SK-N-SH treated with all-trans-retinoic acid at 6 μM for 48 hours (cell line): ENCODE results near the gene GHRHR.

Experiments
- ATAC-seq: fragments of 200-7000 bp; cut with Tn5 transposase; 3 replicates; pipeline ENCODE4 v1.9.1; 2020; ENCODE audit warnings: mild to moderate bottlenecking, moderate library complexity
- ARNTL ChIP-seq: fragments of 450-650 bp; formaldehyde crosslinking; IDR thresholded peaks from 2 replicates; pipeline ENCODE4 v1.5.0; 2020; ENCODE audit warnings: low read depth, mild to moderate bottlenecking, moderate library complexity, borderline replicate concordance
- BACH2 ChIP-seq: fragments of 250-450 bp; sonication (Bioruptor Pico); IDR thresholded peaks from 2 replicates; pipeline ENCODE4 v1.9.0; 2021; ENCODE audit warnings: mild to moderate bottlenecking, borderline replicate concordance
- CREB5 ChIP-seq: fragments of 250-450 bp; sonication (Bioruptor Pico); IDR thresholded peaks from 2 replicates; pipeline ENCODE4 v1.5.1; 2020; ENCODE audit warnings: low read depth, mild to moderate bottlenecking, moderate library complexity
- CSDC2 ChIP-seq: fragments of 250-450 bp; sonication (Bioruptor Pico); IDR thresholded peaks from 2 replicates; pipeline ENCODE4 v1.5.0; 2020; ENCODE audit warnings: mild to moderate bottlenecking, moderate library complexity
- ESRRG ChIP-seq: fragments of 250-450 bp; sonication (Bioruptor Pico); IDR thresholded peaks from 2 replicates; pipeline ENCODE4 v1.6.1; 2021; ENCODE audit warnings: mild to moderate bottlenecking
- GLIS3 ChIP-seq: fragments of 250-450 bp; sonication (Bioruptor Pico); IDR thresholded peaks from 2 replicates; pipeline ENCODE4 v1.5.0; 2020; ENCODE audit warnings: mild to moderate bottlenecking, moderate library complexity
- ISL1 ChIP-seq: fragments of 250-450 bp; sonication (Bioruptor Pico); IDR thresholded peaks from 2 replicates; pipeline ENCODE4 v2.1.2; 2022; ENCODE audit warnings: mild to moderate bottlenecking, moderate library complexity
- OSR1 ChIP-seq: fragments of 250-450 bp; sonication (Bioruptor Pico); IDR thresholded peaks from 2 replicates; pipeline ENCODE4 v1.8.0; 2022; ENCODE audit warnings: moderate library complexity, mild to moderate bottlenecking, inconsistent platforms
- PPARA ChIP-seq: fragments of 250-450 bp; sonication (Bioruptor Pico); IDR thresholded peaks from 2 replicates; pipeline ENCODE4 v1.5.0; 2020; ENCODE audit warnings: mild to moderate bottlenecking, borderline replicate concordance
- RARB ChIP-seq: fragments of 250-450 bp; sonication (Bioruptor Pico); IDR thresholded peaks from 2 replicates; pipeline ENCODE4 v1.8.0; 2021; ENCODE audit warnings: mild to moderate bottlenecking, moderate library complexity
- TOX ChIP-seq: fragments of 250-450 bp; sonication (Bioruptor Pico); IDR thresholded peaks from 2 replicates; pipeline ENCODE4 v1.8.0; 2021; ENCODE audit warnings: mild to moderate bottlenecking, moderate library complexity, borderline replicate concordance
- ZC3H10 ChIP-seq: fragments of 250-450 bp; sonication (Bioruptor Pico); IDR thresholded peaks from 2 replicates; pipeline ENCODE4 v1.5.1; 2021; ENCODE audit warnings: mild to moderate bottlenecking, moderate library complexity
- ZFP3 ChIP-seq: fragments of 250-450 bp; sonication (Bioruptor Pico); IDR thresholded peaks from 2 replicates; pipeline ENCODE4 v1.5.0; 2020; ENCODE audit warnings: mild to moderate bottlenecking, moderate library complexity
- ZFP30 ChIP-seq: fragments of 450-650 bp; formaldehyde crosslinking; IDR thresholded peaks from 2 replicates; pipeline ENCODE4 v1.5.0; 2022; ENCODE audit warnings: mild to moderate bottlenecking, moderate library complexity
- ZNF565 ChIP-seq: fragments of 450-650 bp; formaldehyde crosslinking; conservative IDR thresholded peaks from 2 replicates; pipeline ENCODE4 v1.5.0; 2020; ENCODE audit warnings: low read depth, mild to moderate bottlenecking, moderate library complexity
- ZNF70 ChIP-seq: fragments of 450-650 bp; formaldehyde crosslinking; IDR thresholded peaks from 2 replicates; pipeline ENCODE4 v1.5.0; 2020; ENCODE audit warnings: mild to moderate bottlenecking, moderate library complexity
- ZNF8 ChIP-seq: fragments of 450-650 bp; formaldehyde crosslinking; IDR thresholded peaks from 2 replicates; pipeline ENCODE4 v1.5.0; 2020; ENCODE audit warnings: mild to moderate bottlenecking, moderate library complexity
- TF ChIP-seq, protein P1 (sequence below): fragments of 250-450 bp; sonication (Bioruptor Pico); IDR thresholded peaks from 2 replicates; pipeline ENCODE4 v1.5.1; 2021; ENCODE audit warnings: mild to moderate bottlenecking, moderate library complexity
- TF ChIP-seq, protein P2 (sequence below): fragments of 250-450 bp; sonication (Bioruptor Pico); IDR thresholded peaks from 2 replicates; pipeline ENCODE4 v1.8.0; 2021; ENCODE audit warnings: low read depth, mild to moderate bottlenecking, moderate library complexity, borderline replicate concordance
- TF ChIP-seq, protein P3 (sequence below): fragments of 250-450 bp; sonication (Bioruptor Pico); IDR thresholded peaks from 2 replicates; pipeline ENCODE4 v1.5.0; 2020; ENCODE audit warnings: mild to moderate bottlenecking, moderate library complexity

Gene GHRHR

DNA sequence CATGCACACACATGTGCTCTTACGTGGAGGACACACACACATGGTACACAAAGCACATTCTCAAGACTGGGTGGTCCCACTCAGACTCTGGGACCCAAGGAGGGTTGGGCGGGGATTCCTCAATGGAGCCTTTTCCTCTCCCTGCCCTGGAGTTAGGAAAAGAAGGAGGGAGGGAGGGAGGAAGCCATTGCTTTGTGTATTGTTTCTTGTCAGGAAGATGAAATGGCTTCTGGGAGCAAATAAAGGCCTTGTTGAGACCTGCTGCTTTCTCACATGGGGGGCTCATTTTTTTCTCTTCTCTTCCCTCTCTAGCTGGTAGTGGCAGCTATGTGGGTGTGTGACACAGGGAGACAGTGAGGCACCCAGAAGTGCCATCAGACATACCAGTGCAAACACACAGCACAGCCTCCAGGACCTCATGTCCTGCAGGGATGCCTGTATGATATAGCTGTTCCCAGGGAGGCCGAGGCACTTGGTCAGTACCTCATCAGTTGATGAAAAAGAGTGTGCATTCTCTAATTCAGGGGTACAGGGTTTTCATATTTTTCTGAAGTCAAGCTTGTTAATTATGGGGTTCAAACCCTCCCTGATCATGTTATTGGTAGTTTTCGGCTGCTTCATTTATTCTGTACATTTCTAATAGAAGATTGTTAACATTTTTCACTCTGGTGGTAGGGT, 46.4 kb upstream of the GHRHR start:
- no peak for ATAC-seq
- TF ChIP-seq OSR1 (CRISPR knock-in tag) = no peak
- TF ChIP-seq ZFP30 (CRISPR knock-in tag) = no peak
- no peak for TF ChIP-seq GLIS3
- no peak for TF ChIP-seq ZNF70 (CRISPR knock-in tag)
- TF ChIP-seq RARB = no peak
- TF ChIP-seq ZNF565 = no peak
- TF ChIP-seq ZNF8 (CRISPR knock-in tag) = no peak
- TF ChIP-seq TOX = no peak
- TF ChIP-seq PPARA (CRISPR knock-in tag) = no peak
- no peak for TF ChIP-seq ZFP3
- TF ChIP-seq, protein P1, sequence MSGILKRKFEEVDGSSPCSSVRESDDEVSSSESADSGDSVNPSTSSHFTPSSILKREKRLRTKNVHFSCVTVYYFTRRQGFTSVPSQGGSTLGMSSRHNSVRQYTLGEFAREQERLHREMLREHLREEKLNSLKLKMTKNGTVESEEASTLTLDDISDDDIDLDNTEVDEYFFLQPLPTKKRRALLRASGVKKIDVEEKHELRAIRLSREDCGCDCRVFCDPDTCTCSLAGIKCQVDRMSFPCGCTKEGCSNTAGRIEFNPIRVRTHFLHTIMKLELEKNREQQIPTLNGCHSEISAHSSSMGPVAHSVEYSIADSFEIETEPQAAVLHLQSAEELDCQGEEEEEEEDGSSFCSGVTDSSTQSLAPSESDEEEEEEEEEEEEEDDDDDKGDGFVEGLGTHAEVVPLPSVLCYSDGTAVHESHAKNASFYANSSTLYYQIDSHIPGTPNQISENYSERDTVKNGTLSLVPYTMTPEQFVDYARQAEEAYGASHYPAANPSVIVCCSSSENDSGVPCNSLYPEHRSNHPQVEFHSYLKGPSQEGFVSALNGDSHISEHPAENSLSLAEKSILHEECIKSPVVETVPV (CRISPR knock-in tag) = no peak
- no peak for TF ChIP-seq BACH2 (CRISPR knock-in tag)
- TF ChIP-seq, protein P2, sequence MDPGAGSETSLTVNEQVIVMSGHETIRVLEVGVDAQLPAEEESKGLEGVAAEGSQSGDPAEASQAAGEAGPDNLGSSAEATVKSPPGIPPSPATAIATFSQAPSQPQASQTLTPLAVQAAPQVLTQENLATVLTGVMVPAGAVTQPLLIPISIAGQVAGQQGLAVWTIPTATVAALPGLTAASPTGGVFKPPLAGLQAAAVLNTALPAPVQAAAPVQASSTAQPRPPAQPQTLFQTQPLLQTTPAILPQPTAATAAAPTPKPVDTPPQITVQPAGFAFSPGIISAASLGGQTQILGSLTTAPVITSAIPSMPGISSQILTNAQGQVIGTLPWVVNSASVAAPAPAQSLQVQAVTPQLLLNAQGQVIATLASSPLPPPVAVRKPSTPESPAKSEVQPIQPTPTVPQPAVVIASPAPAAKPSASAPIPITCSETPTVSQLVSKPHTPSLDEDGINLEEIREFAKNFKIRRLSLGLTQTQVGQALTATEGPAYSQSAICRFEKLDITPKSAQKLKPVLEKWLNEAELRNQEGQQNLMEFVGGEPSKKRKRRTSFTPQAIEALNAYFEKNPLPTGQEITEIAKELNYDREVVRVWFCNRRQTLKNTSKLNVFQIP = no peak
- no peak for TF ChIP-seq ESRRG (CRISPR knock-in tag)
- no peak for TF ChIP-seq ZC3H10 (CRISPR knock-in tag)
- TF ChIP-seq, protein P3, sequence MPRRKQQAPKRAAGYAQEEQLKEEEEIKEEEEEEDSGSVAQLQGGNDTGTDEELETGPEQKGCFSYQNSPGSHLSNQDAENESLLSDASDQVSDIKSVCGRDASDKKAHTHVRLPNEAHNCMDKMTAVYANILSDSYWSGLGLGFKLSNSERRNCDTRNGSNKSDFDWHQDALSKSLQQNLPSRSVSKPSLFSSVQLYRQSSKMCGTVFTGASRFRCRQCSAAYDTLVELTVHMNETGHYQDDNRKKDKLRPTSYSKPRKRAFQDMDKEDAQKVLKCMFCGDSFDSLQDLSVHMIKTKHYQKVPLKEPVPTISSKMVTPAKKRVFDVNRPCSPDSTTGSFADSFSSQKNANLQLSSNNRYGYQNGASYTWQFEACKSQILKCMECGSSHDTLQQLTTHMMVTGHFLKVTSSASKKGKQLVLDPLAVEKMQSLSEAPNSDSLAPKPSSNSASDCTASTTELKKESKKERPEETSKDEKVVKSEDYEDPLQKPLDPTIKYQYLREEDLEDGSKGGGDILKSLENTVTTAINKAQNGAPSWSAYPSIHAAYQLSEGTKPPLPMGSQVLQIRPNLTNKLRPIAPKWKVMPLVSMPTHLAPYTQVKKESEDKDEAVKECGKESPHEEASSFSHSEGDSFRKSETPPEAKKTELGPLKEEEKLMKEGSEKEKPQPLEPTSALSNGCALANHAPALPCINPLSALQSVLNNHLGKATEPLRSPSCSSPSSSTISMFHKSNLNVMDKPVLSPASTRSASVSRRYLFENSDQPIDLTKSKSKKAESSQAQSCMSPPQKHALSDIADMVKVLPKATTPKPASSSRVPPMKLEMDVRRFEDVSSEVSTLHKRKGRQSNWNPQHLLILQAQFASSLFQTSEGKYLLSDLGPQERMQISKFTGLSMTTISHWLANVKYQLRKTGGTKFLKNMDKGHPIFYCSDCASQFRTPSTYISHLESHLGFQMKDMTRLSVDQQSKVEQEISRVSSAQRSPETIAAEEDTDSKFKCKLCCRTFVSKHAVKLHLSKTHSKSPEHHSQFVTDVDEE (CRISPR knock-in tag) = no peak

DNA sequence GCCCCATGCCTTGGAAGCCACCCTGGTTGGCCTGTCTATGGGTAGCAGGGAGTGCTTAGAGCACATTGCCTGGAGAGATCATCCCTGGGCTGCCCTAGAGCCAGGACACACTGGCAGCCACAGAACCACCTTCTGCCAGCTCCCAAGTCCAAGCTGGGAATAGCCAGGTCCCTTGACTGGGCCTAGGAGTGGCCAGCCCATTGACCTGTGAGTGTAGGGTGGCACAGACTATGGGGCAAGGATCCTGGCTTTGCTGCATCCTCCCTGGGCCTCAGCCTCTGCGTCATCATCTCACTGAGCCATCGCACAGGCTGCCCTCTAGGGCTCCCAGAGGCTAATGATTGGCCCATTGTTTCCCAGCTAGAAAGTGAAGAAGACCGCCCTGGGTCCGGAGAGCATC, 45.1 kb upstream of the GHRHR start:
- no peak for ATAC-seq

More for the DNA sequence above, 45.1 kb upstream of the GHRHR start:
- TF ChIP-seq CREB5 (CRISPR knock-in tag) (no peak), ZFP30 (CRISPR knock-in tag) (no peak), PPARA (CRISPR knock-in tag) (no peak), ISL1 (CRISPR knock-in tag) (no peak), ZNF565 (no peak), ZC3H10 (CRISPR knock-in tag) (no peak), CSDC2 (no peak), TOX (no peak), ARNTL (CRISPR knock-in tag) (no peak), ESRRG (CRISPR knock-in tag) (no peak), ZNF70 (CRISPR knock-in tag) (no peak), RARB (no peak), ZFP3 (no peak), OSR1 (CRISPR knock-in tag) (no peak)
- TF ChIP-seq, protein P1 (CRISPR knock-in tag) = no peak
- TF ChIP-seq, protein P3 (CRISPR knock-in tag) = no peak
- TF ChIP-seq, protein P2 = no peak
